ENCODE results near the gene ERF.

ERF gene

DNA sequence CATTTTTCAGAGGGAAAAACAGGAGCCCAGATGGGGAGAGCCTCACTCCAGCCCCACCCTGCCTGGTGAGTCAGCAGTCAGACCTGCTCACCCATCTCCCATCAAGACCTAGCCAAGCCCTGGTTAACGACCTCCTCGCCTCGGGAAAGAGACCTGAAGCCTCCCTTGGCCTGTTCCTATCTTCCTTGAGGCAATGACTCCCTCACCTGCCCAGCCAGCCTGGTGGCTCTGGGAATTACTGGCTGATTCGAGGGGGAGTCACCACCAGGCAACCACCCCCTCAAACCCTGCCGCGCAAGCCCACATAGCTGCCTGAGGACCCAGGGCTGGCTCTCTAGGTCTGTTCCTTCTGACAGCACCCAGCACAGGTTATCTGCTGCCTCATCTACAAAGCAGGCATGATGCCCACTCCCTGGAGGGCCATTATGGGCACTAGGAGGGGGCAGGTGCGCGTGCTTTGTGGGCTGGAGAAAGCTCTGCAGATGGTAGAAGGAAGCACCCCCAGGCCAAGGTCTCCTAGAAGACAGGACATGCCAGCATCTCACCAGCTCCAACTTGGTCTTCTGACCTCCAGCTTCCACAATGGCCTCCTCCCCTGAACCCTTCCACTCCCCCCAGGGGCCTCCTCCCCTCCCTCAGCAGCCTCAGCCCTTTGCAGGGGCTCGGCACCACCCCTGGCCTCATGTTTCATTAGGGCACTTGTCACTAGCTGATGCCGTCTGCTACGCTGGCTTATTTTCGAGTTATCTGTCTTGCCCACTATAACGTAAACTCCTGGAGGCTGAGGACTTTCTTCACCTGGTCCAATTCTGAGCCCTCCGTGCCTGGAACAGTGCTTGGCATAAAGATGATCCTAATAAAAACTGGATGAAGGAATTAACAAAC lies 47.8 kb downstream of the ERF start:
- no peak for DNase-seq

GRCh38 chr19:42204664-42205063 lies 50.3 kb downstream of the ERF start:
- DNase-seq: no peak

- DNase-seq: no peak
These were observed 51.2 kb downstream of the ERF start for GRCh38 chr19:42203700-42204099.

DNA sequence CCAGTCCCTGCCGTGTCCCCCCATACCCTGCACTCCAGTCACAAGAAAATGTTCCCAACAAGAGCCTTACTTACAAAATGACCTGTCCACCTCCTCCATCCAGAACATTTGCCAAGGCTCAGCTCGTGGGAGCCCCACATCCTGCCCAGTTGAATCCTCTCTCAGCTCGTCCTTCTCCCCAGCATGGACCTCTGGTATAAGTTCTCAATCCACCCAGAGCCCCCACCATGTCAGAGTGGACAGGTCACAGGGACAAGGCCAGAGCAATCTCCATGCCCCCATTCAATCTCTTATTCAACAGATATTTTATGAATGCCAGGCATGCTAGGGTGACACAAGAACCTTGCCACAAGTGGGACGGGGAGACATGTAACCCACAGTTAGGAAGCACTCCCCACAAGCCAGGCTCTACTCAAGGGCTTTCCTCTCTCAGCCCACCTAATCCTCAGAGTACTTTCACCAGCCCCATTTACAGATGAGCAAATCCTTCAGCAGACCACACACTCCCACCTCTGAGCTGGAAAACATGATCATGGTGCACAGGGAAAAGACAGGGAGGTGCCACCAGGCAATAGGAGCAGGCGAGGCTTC lies 52.5 kb downstream of the ERF start:
- no peak for DNase-seq

DNA sequence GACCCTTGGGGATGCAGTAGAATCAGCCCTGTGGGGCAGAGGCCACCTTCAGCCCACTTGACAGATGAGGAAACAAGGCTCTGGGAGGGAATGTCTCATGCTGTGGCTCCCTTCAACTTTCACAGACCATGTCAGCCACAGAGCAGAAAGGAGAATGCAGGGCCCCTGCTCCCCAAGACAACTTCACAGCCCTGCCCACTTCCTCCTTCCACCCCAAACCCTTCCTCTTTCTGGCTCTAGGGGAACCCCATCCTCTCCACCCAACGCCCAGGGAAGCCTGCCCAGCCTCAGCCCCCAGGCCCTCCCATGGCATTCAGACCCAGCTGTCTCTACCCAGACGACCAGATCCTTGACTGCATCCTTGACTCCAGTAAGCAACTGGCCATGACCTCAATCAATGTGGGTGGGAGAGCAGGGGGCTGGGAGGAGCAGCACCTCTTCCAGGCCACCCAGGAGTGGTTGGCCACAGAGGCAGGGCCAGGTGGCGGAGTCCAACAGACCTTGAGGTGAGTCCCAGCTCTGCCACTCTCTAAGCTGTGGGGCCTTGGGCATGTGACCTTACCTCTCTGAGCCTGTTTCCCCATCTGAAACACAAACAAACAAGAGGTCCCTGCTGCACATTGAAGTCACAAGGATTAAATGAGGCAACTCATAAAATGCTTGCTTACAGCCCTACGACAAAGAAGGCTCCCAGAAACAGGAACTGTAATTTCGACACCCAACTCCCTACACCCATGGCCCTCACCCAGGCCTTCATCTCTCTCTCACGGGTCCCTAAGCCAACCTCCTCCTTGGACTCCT lies 53.2 kb downstream of the ERF start:
- DNase-seq: peak; percentile 37

DNA sequence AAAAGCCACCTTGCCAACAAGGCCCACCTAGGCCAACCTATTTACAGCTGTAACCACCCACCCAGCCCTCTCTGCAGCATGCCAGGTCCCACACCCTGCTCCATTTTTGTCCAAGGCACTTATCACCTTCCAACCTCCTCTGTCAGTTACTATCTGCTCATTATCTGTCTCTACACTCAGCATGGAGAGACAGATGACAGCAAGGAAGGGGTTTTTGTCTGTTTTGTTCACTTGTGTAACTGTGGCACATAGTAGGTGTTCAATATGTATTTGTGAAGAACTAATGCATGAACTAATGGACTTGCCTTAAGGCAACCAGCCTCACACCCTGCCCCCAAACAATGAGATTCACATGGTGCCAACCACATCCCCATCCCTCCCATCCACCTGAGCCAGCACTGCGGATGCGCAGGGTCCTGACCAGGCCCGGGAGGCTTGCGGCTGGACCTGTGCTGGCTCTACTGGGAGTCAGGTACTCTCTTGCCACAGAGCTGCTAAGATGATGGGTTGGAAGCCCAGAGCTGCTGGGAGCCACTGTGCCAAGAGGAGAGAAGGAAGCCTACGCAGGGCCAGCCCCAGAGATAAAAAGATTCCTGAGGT lies 54.7 kb downstream of the ERF start:
- DNase-seq: no peak

GRCh38 chr19:42199440-42200115 lies 55.4 kb downstream of the ERF start:
- peak; percentile 30 for DNase-seq

- peak; percentile 54 for DNase-seq
These were observed 56.1 kb downstream of the ERF start for GRCh38 chr19:42198676-42199439.
